Mucosa of rectum (tissue), 2 donors: Measurements from ENCODE around the gene SHANK2.

Source experiments
- H3K27ac ChIP-seq, 2 donors: one replicate each; pipeline ENCODE4 v1.7.0; 2013; ENCODE audit warnings: inconsistent platforms in 2 of 2, low read depth in 2 of 2, low read length in 2 of 2
- H3K27me3 ChIP-seq, 2 donors: one replicate each; pipeline ENCODE4 v1.7.0; 2013; ENCODE audit warnings: low read length in 2 of 2; ENCODE audit not compliant: control insufficient read depth in 2 of 2, insufficient read depth in 2 of 2
- H3K36me3 ChIP-seq, 2 donors: one replicate each; pipeline ENCODE4 v1.7.0; 2013; ENCODE audit warnings: low read length in 2 of 2; ENCODE audit not compliant: control insufficient read depth in 2 of 2, insufficient read depth in 2 of 2
- H3K4me1 ChIP-seq, 2 donors: one replicate each; pipeline ENCODE4 v1.7.0; 2013; ENCODE audit warnings: low read length in 2 of 2, mild to moderate bottlenecking in 1 of 2; ENCODE audit not compliant: control insufficient read depth in 2 of 2, insufficient read depth in 2 of 2
- H3K4me3 ChIP-seq, 2 donors: one replicate each; pipeline ENCODE4 v1.7.0; 2013; ENCODE audit warnings: low read length in 2 of 2
- H3K9ac ChIP-seq, 2 donors: one replicate each; pipeline ENCODE4 v1.7.0; 2013; ENCODE audit warnings: low read length in 2 of 2, low read depth in 1 of 2, mild to moderate bottlenecking in 1 of 2
- H3K9me3 ChIP-seq, 2 donors: one replicate each; pipeline ENCODE4 v1.7.0; 2013; ENCODE audit warnings: low read length in 2 of 2; ENCODE audit not compliant: control insufficient read depth in 2 of 2
- donor health status: healthy.
- donor health status: Normal muscosa, but diverticular disease.

SHANK2 gene

DNA sequence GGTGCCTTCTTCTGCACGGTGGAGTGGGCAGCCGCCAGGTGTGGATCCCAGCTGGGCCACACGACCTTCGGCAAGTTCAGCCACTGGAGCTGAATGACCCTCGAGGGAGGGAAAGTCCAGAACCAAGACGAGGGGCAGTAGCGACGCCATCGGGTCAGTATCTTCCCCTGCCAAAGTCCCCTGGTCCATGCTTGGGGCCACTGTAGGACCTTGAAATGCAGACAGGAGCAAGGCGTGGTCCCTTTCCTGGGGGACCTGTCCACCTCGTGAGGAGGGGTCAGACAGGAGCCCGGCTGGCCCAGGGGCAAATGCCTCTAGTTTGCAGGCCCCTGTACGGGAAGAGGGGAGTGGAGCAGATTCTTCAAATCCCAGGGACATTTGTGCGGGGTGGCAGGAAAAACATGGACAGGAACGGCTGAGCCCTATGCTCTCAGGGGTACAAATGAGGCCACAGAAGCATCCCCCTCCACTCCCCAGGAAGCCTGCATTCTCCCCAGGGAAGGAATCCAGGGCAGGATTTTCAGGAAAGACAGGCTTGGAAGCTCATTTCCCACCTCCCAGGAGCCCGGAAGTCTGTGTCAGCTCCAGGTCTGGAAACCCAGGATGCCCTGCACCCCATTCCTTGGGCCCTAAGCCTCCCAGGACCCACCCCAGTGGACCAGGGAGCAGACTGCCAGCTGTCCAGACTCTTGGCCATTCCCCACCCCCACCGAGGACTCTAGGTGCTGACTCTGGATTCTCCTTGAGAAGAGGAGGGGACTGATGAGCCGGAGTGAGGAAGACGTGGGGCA is 6.6 kb downstream of the SHANK2 start:
- peaks cover 0 to 2% of the 10 kb centered on the region in 2 donors for H3K27me3 ChIP-seq
- no peaks in the 10 kb centered on the region for H3K36me3 ChIP-seq
- no peak overlapping the region for H3K4me3 ChIP-seq
- H3K9ac ChIP-seq, result no peak overlapping the region
- peaks cover 0 to 2% of the 10 kb centered on the region in 2 donors for H3K4me1 ChIP-seq
- H3K27ac ChIP-seq, result no peak overlapping the region
- no peaks in the 10 kb centered on the region for H3K9me3 ChIP-seq

DNA sequence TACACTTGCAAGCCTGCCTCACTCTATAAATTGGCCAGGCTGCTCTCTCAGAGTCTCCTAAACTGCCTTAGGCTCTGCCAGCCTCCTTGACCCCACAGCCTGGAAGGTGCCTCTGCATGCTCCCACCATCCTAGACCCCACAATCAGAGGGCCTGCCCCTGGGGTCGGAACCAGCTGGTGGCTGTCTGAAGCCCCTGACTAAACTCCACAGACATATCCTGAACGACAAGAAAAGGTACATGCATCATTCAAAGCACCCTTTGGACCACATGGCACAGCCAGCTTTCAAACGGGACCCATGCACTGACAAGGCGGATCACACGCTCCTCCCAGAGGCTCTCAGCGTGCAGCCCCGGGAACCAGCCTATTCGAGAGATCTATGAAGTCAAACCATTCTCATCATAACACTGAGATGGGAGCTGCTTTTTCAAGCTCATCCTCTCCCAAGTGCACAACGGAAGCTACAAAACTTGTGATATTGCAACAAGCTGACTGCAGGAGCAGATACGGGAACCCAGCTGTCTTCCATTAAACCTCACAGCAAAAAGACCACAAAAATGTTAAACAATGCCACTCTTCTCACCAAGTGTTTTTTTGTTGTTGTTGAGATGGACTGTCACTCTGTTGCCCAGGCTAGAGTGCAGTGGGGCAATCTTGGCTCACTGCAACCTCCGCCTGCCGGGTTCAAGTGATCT is 8.1 kb downstream of the SHANK2 start:
- Histone ChIP-seq H3K4me3 (no peak overlapping the region), H3K36me3 (peaks cover 0 to 5% of the 10 kb centered on the region in 2 donors), H3K4me1 (no peaks in the 10 kb centered on the region), H3K27ac (no peak overlapping the region), H3K9me3 (no peaks in the 10 kb centered on the region), H3K9ac (no peak overlapping the region), H3K27me3 (no peaks in the 10 kb centered on the region)

DNA sequence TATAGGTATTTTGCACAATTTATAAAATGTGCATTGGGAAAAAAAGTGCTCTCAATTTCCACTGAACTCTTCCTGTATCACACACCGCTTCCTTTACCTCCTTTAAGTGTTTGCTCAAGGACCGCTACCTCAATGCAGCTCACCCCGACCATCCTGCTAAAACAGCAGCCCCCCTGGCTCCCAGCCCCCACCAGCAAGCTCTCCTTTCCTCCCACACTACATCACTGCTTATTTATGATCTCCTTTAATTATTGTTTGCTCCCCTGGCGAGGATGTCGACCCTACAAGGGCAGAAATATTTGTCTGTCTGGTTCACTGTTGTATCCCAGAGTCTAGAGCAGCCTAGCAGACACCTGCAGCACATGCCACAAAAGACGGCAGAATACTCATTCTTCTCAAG is 10.0 kb downstream of the SHANK2 start:
- Histone ChIP-seq H3K9me3 (no peaks in the 10 kb centered on the region), H3K36me3 (peaks cover 0 to 8% of the 10 kb centered on the region in 2 donors), H3K4me1 (no peaks in the 10 kb centered on the region), H3K27ac (no peak overlapping the region), H3K9ac (no peak overlapping the region), H3K27me3 (no peaks in the 10 kb centered on the region), H3K4me3 (no peak overlapping the region)

- Histone ChIP-seq H3K27ac (no peak overlapping the region), H3K36me3 (peaks cover 0 to 8% of the 10 kb centered on the region in 2 donors), H3K27me3 (no peaks in the 10 kb centered on the region), H3K9ac (no peak overlapping the region), H3K4me3 (no peak overlapping the region), H3K4me1 (no peaks in the 10 kb centered on the region), H3K9me3 (no peaks in the 10 kb centered on the region)
Measured at GRCh38 chr11:71241721-71242259, 10.6 kb downstream of the SHANK2 start.

- no peaks in the 10 kb centered on the region for H3K27me3 ChIP-seq
- no peaks in the 10 kb centered on the region for H3K4me1 ChIP-seq
- H3K9me3 ChIP-seq, result no peaks in the 10 kb centered on the region
- H3K36me3 ChIP-seq, result peaks cover 0 to 8% of the 10 kb centered on the region in 2 donors
- H3K9ac ChIP-seq, result no peak overlapping the region
- H3K27ac ChIP-seq, result no peak overlapping the region
- H3K4me3 ChIP-seq, result no peak overlapping the region
Measured at GRCh38 chr11:71240865-71241691, 11.3 kb downstream of the SHANK2 start.

GRCh38 chr11:71240061-71240690 is 12.2 kb downstream of the SHANK2 start:
- Histone ChIP-seq H3K27ac (no peak overlapping the region), H3K4me1 (no peaks in the 10 kb centered on the region), H3K36me3 (peaks cover 0 to 8% of the 10 kb centered on the region in 2 donors), H3K9me3 (no peaks in the 10 kb centered on the region), H3K9ac (no peak overlapping the region), H3K27me3 (no peaks in the 10 kb centered on the region), H3K4me3 (no peak overlapping the region)

- H3K36me3 ChIP-seq, result peaks cover 0 to 8% of the 10 kb centered on the region in 2 donors
Measured at GRCh38 chr11:71239581-71239980, 12.8 kb downstream of the SHANK2 start.

DNA sequence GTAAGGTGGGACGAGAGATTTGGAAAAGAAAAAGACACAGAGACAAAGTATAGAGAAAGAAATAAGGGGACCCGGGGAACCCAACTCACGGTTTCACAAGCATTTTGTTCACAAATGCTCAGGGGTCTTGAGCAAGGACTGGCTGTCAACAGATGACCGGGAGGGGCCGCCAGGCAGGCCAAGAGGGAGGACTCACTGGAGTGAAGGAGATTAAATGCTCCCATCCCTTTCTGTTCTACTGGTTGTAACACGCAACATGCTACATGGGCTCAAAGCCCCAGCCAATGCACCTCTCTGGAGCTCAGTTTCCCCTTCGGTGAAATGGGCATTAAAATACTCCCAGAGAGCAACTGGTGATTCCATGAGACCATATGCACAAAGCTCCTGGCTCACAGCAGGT is 13.4 kb downstream of the SHANK2 start:
- H3K27me3 ChIP-seq, result peaks cover 0 to 2% of the 10 kb centered on the region in 2 donors

More at GRCh38 chr11:71239581-71239980, 12.8 kb downstream of the SHANK2 start:
- Histone ChIP-seq H3K27me3 (peaks cover 0 to 2% of the 10 kb centered on the region in 2 donors), H3K4me3 (no peak overlapping the region), H3K9ac (no peak overlapping the region), H3K9me3 (no peaks in the 10 kb centered on the region), H3K4me1 (no peaks in the 10 kb centered on the region), H3K27ac (no peak overlapping the region)

DNA sequence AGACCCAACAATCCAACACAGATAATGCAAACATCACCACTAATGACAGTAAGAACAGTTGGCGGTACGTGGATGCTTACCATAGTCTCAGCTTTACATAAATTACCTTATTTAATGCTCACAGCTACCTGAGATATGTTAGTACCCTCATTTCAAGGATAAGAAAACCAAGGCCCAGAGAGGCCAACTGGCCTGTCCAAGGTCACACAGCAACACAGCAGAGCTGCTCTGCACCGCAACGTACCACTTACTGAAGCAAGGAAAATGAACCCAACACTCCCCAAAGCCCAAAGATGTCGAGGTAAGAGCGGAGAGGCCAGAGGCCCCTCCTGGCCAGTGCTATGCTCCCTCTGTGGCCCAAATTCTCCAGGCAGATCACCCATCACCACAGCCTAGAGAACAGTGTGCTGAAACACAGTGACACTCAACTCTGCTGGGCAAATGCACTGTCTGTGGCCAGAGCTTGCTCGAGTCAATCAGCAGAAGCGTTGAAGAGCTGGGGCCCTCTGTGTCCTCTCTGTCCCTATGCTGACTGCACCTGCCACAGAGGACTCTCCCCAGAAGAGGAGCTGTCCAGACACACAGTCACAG is 14.0 kb downstream of the SHANK2 start:
- H3K4me1 ChIP-seq, result no peaks in the 10 kb centered on the region
- H3K27ac ChIP-seq, result no peak overlapping the region
- H3K36me3 ChIP-seq, result peaks cover 0 to 8% of the 10 kb centered on the region in 2 donors
- no peak overlapping the region for H3K4me3 ChIP-seq
- H3K27me3 ChIP-seq, result peaks cover 0 to 2% of the 10 kb centered on the region in 2 donors
- H3K9me3 ChIP-seq, result no peaks in the 10 kb centered on the region
- no peak overlapping the region for H3K9ac ChIP-seq

More for the DNA sequence above, 13.4 kb downstream of the SHANK2 start:
- Histone ChIP-seq H3K9ac (no peak overlapping the region), H3K9me3 (no peaks in the 10 kb centered on the region), H3K36me3 (peaks cover 0 to 8% of the 10 kb centered on the region in 2 donors), H3K4me3 (no peak overlapping the region), H3K4me1 (no peaks in the 10 kb centered on the region), H3K27ac (no peak overlapping the region)
